ENCODE data around the gene A1BG. TPM values are rescaled to one million over a fixed set of nuclear protein-coding genes. Genes with fewer than 3 reads are reported as not detected.

A1BG gene
- total and polyA plus RNA-seq, 2 of the 13 experiments (the other 11 are each of a cell fraction or from before 2014, with no cell fraction given) = 14.7 to 41.4 TPM

- TF ChIP-seq ZBTB40 (IDR thresholded peaks at IDR 0.05) = no peak
- TF ChIP-seq ZBTB40 (CRISPR knock-in tag; IDR thresholded peaks at IDR 0.05) = no peak
- peak; percentile 55; the same call in 1 of the 2 replicates for TF ChIP-seq ZSCAN5A (CRISPR knock-in tag; IDR thresholded peaks at IDR 0.05; ENCODE audit: borderline replicate concordance)
- TF ChIP-seq CENPX (CRISPR knock-in tag; IDR thresholded peaks at IDR 0.05) = no peak
- TF ChIP-seq ZNF776 (CRISPR knock-in tag; IDR thresholded peaks at IDR 0.05) = no peak
- TF ChIP-seq TBX2 (CRISPR knock-in tag; IDR thresholded peaks at IDR 0.05; ENCODE audit: borderline replicate concordance) = peak; percentile 89
- TF ChIP-seq TEAD3 (CRISPR knock-in tag; optimal IDR thresholded peaks at IDR 0.05; ENCODE audit: borderline replicate concordance) = peak; percentile 25
- peak; percentile 95 for TF ChIP-seq SIN3A (IDR thresholded peaks at IDR 0.05; ENCODE audit: borderline replicate concordance, low read depth, low read length)
- TF ChIP-seq ZNF124 (CRISPR knock-in tag; IDR thresholded peaks at IDR 0.05) = no peak
- no peak for TF ChIP-seq ARHGAP35 (CRISPR knock-in tag; IDR thresholded peaks at IDR 0.05; ENCODE audit: borderline replicate concordance)
- no peak for TF ChIP-seq PCBP1 (IDR thresholded peaks at IDR 0.05; ENCODE audit: borderline replicate concordance, low read depth, low read length)
- TF ChIP-seq XRCC5 (optimal IDR thresholded peaks at IDR 0.05; ENCODE audit: low read length) = peak; percentile 85
- peak; percentile 64; the same call in 1 of the 2 replicates for TF ChIP-seq PATZ1 (CRISPR knock-in tag; IDR thresholded peaks at IDR 0.05)
These were observed 47.9 kb upstream of the A1BG start (continued) for GRCh38 chr19:58400916-58401839.
